ENCODE results near the gene NUAK1. TPM values are rescaled to one million over a fixed set of nuclear protein-coding genes. Genes with fewer than 3 reads are reported as not detected.

The NUAK1 gene
- total RNA-seq, 1 experiment from 2014 or later: 7.4 TPM

DNA sequence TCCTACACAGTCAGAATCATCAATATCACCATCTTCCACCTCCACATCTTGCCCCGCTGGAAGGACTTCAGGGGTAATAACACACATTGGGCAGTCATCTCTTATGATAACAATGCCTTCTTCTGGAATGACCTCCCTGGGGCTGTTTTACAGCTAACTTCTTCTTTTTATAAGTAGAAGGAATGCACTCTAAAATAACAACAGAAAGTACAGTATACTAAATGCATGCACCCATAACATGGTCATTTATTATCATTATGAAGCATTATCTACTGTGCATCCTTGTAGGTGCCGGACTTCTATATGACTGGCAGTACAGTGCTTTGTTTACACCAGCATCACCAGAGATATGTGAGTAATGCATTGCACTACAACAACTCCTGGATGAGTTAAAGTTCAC, 19.0 kb upstream of the NUAK1 start:
- intact Hi-C loops (cut with micrococcal nuclease): no loop called here
- Histone ChIP-seq H3K4me2 (ENCODE audit: low read length) (no peak overlapping the region), H3K4me3 (replicated peaks in 1 of 2; ENCODE audit: low read depth in 1 of 2, low read length in 2 of 2) (no peak overlapping the region), H3K27ac (ENCODE audit: low read depth, low read length) (no peak overlapping the region), H3K4me1 (ENCODE audit: control insufficient read depth in 1 of 2, insufficient read depth in 2 of 2, low read length in 2 of 2) (no peaks in the 10 kb centered on the region), H3K9me2 (ENCODE audit: insufficient read depth) (no peaks in the 10 kb centered on the region; the same call in 1 of the 2 replicates), H3K36me3 (ENCODE audit: control insufficient read depth in 1 of 2, insufficient read depth in 2 of 2, low read length in 2 of 2) (no peaks in the 10 kb centered on the region), H3K79me2 (ENCODE audit: insufficient read depth, low read length) (no peaks in the 10 kb centered on the region), H4K20me1 (ENCODE audit: insufficient read depth) (no peaks in the 10 kb centered on the region), H3K27me3 (ENCODE audit: insufficient read depth, low read length) (no peaks in the 10 kb centered on the region), H3K9ac (ENCODE audit: low read length) (no peak overlapping the region), H2AFZ (ENCODE audit: low read depth, low read length, poor library complexity, severe bottlenecking) (no peak overlapping the region), H3K9me3 (ENCODE audit: control insufficient read depth in 1 of 2, insufficient read depth in 1 of 2, low read depth in 1 of 2, low read length in 2 of 2) (no peaks in the 10 kb centered on the region)
- CTCF ChIA-PET: interaction anchor here (1.0 kb wide), 1 partner anchor 9 kb away, joined by 5 read pairs; no protein-coding TSS in a partner anchor
- POLR2A ChIA-PET: no interaction called here
- no peak for TF ChIP-seq EZH2 (IDR thresholded peaks at IDR 0.05)
- no peak for TF ChIP-seq TCF7L2 (IDR thresholded peaks at IDR 0.05; ENCODE audit: borderline replicate concordance, extremely low read depth, insufficient read depth, insufficient read length)
- TF ChIP-seq ZFX (IDR thresholded peaks at IDR 0.05): no peak
- TF ChIP-seq CTCF (IDR thresholded peaks at IDR 0.05 in 2 of 3, conservative IDR thresholded peaks at IDR 0.05 in 1 of 3; ENCODE audit: borderline replicate concordance in 1 of 3, insufficient read depth in 1 of 3, low read depth in 2 of 3, low read length in 2 of 3): no peak
- TF ChIP-seq, protein P1, sequence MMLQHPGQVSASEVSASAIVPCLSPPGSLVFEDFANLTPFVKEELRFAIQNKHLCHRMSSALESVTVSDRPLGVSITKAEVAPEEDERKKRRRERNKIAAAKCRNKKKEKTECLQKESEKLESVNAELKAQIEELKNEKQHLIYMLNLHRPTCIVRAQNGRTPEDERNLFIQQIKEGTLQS (IDR thresholded peaks at IDR 0.05): no peak
- TF ChIP-seq POLR2AphosphoS5 (IDR thresholded peaks at IDR 0.05; ENCODE audit: low read depth, low read length): no peak
- TF ChIP-seq, protein P2, sequence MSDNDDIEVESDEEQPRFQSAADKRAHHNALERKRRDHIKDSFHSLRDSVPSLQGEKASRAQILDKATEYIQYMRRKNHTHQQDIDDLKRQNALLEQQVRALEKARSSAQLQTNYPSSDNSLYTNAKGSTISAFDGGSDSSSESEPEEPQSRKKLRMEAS (IDR thresholded peaks at IDR 0.05): no peak
- TF ChIP-seq SP1 (IDR thresholded peaks at IDR 0.05; ENCODE audit: low read depth): no peak
- no peak for TF ChIP-seq RAD21 (IDR thresholded peaks at IDR 0.05; ENCODE audit: low read depth)
- no peak for TF ChIP-seq POLR2A (IDR thresholded peaks at IDR 0.05; ENCODE audit: borderline replicate concordance, extremely low read depth, insufficient read depth, insufficient read length)
- no peak for TF ChIP-seq CEBPB (IDR thresholded peaks at IDR 0.05; ENCODE audit: low read depth)
- TF ChIP-seq ZNF274 (IDR thresholded peaks at IDR 0.05; ENCODE audit: low read depth, low read length): no peak
- TF ChIP-seq, protein P3, sequence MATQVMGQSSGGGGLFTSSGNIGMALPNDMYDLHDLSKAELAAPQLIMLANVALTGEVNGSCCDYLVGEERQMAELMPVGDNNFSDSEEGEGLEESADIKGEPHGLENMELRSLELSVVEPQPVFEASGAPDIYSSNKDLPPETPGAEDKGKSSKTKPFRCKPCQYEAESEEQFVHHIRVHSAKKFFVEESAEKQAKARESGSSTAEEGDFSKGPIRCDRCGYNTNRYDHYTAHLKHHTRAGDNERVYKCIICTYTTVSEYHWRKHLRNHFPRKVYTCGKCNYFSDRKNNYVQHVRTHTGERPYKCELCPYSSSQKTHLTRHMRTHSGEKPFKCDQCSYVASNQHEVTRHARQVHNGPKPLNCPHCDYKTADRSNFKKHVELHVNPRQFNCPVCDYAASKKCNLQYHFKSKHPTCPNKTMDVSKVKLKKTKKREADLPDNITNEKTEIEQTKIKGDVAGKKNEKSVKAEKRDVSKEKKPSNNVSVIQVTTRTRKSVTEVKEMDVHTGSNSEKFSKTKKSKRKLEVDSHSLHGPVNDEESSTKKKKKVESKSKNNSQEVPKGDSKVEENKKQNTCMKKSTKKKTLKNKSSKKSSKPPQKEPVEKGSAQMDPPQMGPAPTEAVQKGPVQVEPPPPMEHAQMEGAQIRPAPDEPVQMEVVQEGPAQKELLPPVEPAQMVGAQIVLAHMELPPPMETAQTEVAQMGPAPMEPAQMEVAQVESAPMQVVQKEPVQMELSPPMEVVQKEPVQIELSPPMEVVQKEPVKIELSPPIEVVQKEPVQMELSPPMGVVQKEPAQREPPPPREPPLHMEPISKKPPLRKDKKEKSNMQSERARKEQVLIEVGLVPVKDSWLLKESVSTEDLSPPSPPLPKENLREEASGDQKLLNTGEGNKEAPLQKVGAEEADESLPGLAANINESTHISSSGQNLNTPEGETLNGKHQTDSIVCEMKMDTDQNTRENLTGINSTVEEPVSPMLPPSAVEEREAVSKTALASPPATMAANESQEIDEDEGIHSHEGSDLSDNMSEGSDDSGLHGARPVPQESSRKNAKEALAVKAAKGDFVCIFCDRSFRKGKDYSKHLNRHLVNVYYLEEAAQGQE (IDR thresholded peaks at IDR 0.05; ENCODE audit: low read depth): no peak
- no peak for TF ChIP-seq EGR1 (IDR thresholded peaks at IDR 0.05; ENCODE audit: low read depth)
- no peak for DNase-seq (ENCODE audit: low read depth, low spot score)
- no TSS peak for BruUV-seq (replicated peaks)
- RAD21 ChIA-PET (ENCODE audit: low non-redundant PET in 1 of 2, low total read pairs in 2 of 2, uncharacterized antibody in 2 of 2, unreplicated experiment in 2 of 2): no interaction called here
- no peak for ATAC-seq

Data from HCT116 (cell line).